Upper lobe of left lung (tissue), 4 donors: ENCODE results near the gene LIG3.

ENCODE experiments used
- POLR2A ChIP-seq, 4 donors: fragments of 450-650 bp; IDR thresholded peaks; one replicate each; pipeline ENCODE4 v1.5.1; 2016 to 2017; ENCODE audit warnings: antibody characterized with exemption in 4 of 4, mild to moderate bottlenecking in 2 of 4
- POLR2AphosphoS5 ChIP-seq, 2 donors: sonication (generic); formaldehyde crosslinking; IDR thresholded peaks; one replicate each; pipeline ENCODE4 v1.5.1; 2017; ENCODE audit warnings: antibody characterized with exemption in 2 of 2
- TF ChIP-seq, protein P1 (sequence below), 6 experiments: fragments of 450-650 bp in 4 of 6; fragments of 200-600 bp in 2 of 6; sonication (generic) in 2 of 6; IDR thresholded peaks; one replicate each; pipeline ENCODE4 v1.5.1; 2016 to 2019; ENCODE audit warnings: antibody characterized with exemption in 6 of 6

DNA sequence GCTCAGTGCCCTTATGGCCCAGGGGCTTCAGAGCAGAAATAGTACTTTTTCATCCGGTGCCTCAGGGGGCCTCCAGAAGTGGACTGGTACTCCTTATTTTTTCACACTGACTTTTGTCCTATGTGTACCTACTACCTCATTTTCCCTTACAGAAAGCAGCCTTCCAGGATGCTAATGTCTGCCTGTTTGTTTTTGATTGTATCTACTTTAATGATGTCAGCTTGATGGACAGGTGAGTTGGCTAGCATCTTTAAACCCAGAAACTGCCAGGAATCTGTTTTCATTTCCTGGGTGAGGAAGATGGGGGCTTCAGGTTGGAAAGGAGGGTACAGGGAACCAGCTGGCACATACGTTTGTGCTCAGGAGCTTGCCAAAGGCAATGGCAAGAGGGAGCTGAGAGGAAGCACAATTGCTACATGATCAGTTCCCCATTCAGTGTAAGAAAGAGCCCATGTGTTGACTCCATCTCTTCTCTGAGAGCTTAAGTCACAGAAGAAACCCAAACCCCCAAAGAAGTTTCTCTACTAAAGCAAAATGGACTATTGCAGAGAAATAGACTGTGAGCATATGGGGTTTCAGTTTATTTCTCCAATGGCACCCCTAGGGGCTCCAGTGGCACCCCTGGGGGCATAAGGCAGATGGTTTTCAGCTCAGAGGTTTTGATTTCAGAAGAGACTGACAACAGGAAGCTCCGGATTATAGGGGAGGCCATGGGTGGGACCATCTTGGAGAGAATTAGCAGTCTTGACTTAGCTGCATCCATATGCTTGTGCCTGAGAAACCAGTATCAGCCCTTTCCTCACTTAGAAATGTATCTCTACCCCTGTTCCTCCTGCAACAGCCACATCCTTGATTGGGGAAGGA lies 16.3 kb downstream of the LIG3 start:
- TF ChIP-seq, protein P1, sequence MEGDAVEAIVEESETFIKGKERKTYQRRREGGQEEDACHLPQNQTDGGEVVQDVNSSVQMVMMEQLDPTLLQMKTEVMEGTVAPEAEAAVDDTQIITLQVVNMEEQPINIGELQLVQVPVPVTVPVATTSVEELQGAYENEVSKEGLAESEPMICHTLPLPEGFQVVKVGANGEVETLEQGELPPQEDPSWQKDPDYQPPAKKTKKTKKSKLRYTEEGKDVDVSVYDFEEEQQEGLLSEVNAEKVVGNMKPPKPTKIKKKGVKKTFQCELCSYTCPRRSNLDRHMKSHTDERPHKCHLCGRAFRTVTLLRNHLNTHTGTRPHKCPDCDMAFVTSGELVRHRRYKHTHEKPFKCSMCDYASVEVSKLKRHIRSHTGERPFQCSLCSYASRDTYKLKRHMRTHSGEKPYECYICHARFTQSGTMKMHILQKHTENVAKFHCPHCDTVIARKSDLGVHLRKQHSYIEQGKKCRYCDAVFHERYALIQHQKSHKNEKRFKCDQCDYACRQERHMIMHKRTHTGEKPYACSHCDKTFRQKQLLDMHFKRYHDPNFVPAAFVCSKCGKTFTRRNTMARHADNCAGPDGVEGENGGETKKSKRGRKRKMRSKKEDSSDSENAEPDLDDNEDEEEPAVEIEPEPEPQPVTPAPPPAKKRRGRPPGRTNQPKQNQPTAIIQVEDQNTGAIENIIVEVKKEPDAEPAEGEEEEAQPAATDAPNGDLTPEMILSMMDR (IDR thresholded peaks at IDR 0.05): no peak
- TF ChIP-seq POLR2AphosphoS5 (IDR thresholded peaks at IDR 0.05) (no peak), POLR2A (IDR thresholded peaks at IDR 0.05) (no peak)
